ENCODE measurements around the gene TXN. TPM values are rescaled to one million over a fixed set of nuclear protein-coding genes. Genes with fewer than 3 reads are reported as not detected.
"Not testable (repeated sequence)": the region's sequence is repeated elsewhere in the genome, so short reads cannot be mapped to it uniquely, and the experiment has no call there.

The TXN gene
- total RNA-seq, 3 donors from 2014 or later (not counting 1 experiment from before 2014, with no cell fraction given) = 27.2 to 41.9 (median 36.8) TPM

GRCh38 chr9:110197330-110198187 lies 58.7 kb downstream of the TXN start:
- H3K9me3 Mint-ChIP-seq = no peaks in the 10 kb centered on the region
- H3K27me3 Mint-ChIP-seq (ENCODE audit: low read depth in 2 of 2) = peaks cover 0 to 12% of the 10 kb centered on the region in 2 donors
- no peak for ATAC-seq
- H3K4me1 ChIP-seq (ENCODE audit: control insufficient read depth, insufficient read depth, low read length) = no peaks in the 10 kb centered on the region
- H3K27ac Mint-ChIP-seq = no peak overlapping the region
- H3K4me1 Mint-ChIP-seq = peaks cover 0 to 5% of the 10 kb centered on the region in 2 donors
- H3K9me3 ChIP-seq (ENCODE audit: control insufficient read depth, insufficient read depth, low read length) = no peaks in the 10 kb centered on the region
- H3K36me3 Mint-ChIP-seq = no peaks in the 10 kb centered on the region
- no peak for TF ChIP-seq CTCF (IDR thresholded peaks at IDR 0.05)
- no peaks in the 10 kb centered on the region for H3K36me3 ChIP-seq (ENCODE audit: control insufficient read depth, insufficient read depth, low read length)
- no peak overlapping the region for H3K27ac ChIP-seq (ENCODE audit: low read length)
- WGBS (ENCODE audit: insufficient coverage) = 91% methylated on average over 11 of the region's 11 CpGs
- intact Hi-C loops (cut with micrococcal nuclease) = no loop called here
- no peak overlapping the region for H3K4me3 ChIP-seq (ENCODE audit: low read length)
- DNase-seq = no peak
- no peaks in the 10 kb centered on the region for H3K27me3 ChIP-seq (ENCODE audit: control insufficient read depth, insufficient read depth, low read length)
- no peak overlapping the region for H3K4me3 Mint-ChIP-seq

- H3K27me3 ChIP-seq (ENCODE audit: control insufficient read depth, insufficient read depth, low read length); H3K9me3 Mint-ChIP-seq; H3K4me1 ChIP-seq (ENCODE audit: control insufficient read depth, insufficient read depth, low read length); H3K27me3 Mint-ChIP-seq (ENCODE audit: low read depth in 2 of 2); DNase-seq; H3K4me3 ChIP-seq (ENCODE audit: low read length); ATAC-seq; H3K4me1 Mint-ChIP-seq; H3K36me3 ChIP-seq (ENCODE audit: control insufficient read depth, insufficient read depth, low read length); H3K36me3 Mint-ChIP-seq; H3K4me3 Mint-ChIP-seq; intact Hi-C loops (cut with micrococcal nuclease); H3K27ac ChIP-seq (ENCODE audit: low read length); H3K9me3 ChIP-seq (ENCODE audit: control insufficient read depth, insufficient read depth, low read length); H3K27ac Mint-ChIP-seq: not testable (repeated sequence)
- WGBS (ENCODE audit: insufficient coverage) = 94% methylated on average over 13 of the region's 16 CpGs
Measured at GRCh38 chr9:110196084-110196499, 60.2 kb downstream of the TXN start.

Other genes with a start within 250 kb of the TXN start
- not detected for gene C9orf152, start 48.3 kb downstream of the TXN start, total RNA-seq
- gene TXNDC8, start 81.4 kb upstream of the TXN start, total RNA-seq = not detected